ENCODE data around the gene IFIT5.
"Not testable (repeated sequence)": the region's sequence is repeated elsewhere in the genome, so short reads cannot be mapped to it uniquely, and the experiment has no call there.

The IFIT5 gene

DNA sequence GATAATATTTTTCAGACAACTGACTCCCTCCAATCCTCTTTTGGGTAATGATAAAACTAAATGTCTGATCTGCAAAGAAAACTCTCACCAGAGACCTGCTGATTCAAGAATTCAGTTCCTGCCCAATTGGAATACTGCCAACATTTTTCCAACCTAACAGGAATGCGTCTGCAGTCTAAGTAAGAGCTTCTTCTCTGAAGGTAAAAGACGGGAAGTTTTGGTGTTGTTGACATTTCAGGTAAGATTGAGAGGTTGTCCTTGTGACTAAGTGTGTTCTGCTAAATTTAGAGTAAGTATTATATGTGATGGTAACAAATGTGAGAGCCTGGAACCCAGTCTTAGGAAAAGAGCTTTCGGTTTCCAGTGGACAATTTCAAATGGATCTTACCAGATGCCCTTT, 17.6 kb downstream of the IFIT5 start:
- DNase-seq (ENCODE audit: low spot score), result no peak

DNA sequence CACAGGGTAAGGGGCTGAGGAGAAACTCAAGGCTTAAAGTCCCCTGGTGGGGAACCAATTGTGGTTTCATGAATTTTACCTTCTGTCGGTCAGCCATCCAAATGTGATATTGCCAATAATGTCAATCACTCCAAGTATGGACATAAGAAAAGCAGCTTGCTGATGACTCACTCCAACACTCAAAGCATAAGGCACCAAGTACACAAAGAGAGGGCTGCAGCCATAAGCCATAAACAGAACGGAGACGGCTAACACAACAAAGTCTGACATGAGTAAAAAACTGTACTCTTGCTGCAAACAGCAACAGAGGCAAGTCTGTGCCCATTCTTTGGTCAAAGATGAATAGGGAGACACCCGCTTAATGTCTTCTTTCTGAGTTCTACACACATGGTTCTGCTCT, 24.2 kb downstream of the IFIT5 start:
- DNase-seq (ENCODE audit: low spot score), result no peak

DNA sequence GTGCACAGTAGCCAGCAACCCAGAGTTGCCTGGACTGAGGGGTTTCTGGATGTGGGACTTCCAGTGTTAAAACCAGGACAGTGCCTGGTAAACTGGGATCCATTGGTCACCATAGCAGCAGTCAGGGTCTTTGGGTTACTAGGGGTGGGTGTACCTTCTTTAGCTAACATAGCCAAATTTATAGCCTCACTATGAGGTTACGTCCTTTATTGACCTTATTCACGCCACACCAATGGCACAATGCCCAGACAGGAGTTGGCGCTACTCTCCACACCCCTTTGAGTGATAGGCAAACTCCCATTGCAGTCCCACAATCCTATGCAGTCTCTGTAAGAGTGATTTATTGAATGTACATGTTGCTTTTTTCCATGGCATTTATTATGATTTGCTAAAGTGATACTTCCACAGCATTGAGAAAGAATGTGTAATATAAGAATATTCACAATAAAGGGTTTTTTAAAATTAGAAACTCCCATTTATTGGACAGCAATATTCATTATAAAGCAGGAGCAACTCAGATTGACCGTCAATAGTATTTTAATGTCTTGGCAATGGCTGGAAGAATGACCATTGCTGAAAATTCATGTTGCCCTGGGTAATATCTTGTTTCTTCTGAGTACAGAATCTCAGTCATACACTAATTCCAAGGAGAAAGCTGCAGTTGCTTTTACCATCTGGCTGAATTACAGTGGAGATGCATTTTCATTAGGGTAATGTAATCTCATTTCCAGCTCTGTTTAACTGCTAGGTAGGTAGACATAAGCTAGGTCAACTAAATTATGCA, 26.1 kb downstream of the IFIT5 start:
- DNase-seq (ENCODE audit: low spot score), result no peak

DNA sequence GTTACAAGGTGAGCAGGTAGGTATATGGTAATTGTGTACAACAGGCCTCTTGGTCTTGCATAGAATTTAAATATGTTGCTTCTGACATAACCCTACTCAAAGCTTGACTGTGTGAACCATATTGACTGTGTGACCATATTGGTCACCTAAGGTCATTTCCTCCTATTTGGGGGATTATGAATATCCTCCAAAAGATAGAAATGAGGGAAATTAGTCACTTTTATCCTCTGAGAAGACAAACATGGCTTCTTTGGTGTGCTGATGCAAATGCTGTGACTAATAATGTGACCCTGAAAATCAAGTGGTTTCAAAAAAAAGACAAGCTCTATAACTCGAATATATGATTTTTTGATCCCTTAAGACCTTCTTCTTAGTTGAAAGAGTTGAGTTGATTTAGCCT, 27.9 kb downstream of the IFIT5 start:
- DNase-seq (ENCODE audit: low spot score), result no peak

DNA sequence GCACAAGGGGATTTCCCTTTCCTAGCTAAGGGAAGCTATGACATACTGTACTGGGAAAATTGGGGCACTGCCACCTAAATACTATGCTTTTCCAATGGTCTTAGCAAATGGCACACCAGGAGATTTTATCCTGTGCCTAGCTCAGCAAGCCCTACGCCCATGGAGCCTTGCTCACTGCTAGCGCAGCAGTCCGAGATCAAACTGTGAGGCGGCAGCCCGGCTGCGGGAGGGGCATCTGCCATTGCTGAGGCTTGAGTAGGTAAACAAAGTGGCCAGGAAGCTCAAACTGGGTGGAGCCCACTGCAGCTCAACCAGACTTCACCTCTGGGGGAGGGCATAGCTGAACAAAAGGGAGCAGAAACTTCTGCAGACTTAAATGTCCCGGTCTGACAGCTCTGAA, 30.5 kb downstream of the IFIT5 start:
- not testable (repeated sequence) for DNase-seq (ENCODE audit: low spot score)

DNA sequence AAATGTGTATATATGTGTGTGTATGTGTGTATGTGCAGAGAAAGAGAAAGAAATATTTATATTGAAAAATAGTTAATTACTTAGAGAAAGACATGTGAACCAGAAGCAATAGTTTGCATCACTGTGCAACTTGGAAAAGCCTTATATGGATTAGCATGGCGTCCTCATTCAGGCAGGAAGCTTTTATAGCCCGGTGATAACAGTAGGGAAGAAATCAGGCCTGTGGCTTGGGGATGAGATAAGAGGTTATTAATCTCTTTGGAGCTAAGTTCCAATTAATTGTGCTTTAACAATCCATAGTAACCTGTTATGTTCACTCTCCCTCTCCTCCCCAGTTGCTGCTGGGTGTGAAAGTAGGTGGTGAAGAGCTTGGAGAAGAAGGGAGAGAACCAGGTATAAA, 36.5 kb downstream of the IFIT5 start:
- DNase-seq (ENCODE audit: low spot score), result no peak

DNA sequence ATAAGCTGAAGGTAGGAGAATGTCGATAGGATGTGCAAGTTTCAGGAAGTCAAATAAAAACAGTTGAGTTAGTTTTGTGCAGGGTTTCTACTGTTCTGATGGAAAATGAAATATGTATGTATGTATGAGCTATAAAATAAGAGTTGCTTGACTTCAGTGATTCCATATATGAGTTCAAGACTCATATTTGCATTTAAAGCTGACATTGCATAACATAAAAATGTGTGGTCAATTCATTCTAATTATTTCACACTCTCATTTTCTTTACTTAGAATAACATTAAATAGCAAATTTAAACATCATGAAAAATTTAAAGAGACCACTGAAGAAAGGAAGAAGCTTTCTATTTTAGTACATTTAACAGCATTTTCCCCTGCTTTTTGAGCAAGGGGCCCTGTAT, 37.8 kb downstream of the IFIT5 start:
- DNase-seq (ENCODE audit: low spot score), result no peak

DNA sequence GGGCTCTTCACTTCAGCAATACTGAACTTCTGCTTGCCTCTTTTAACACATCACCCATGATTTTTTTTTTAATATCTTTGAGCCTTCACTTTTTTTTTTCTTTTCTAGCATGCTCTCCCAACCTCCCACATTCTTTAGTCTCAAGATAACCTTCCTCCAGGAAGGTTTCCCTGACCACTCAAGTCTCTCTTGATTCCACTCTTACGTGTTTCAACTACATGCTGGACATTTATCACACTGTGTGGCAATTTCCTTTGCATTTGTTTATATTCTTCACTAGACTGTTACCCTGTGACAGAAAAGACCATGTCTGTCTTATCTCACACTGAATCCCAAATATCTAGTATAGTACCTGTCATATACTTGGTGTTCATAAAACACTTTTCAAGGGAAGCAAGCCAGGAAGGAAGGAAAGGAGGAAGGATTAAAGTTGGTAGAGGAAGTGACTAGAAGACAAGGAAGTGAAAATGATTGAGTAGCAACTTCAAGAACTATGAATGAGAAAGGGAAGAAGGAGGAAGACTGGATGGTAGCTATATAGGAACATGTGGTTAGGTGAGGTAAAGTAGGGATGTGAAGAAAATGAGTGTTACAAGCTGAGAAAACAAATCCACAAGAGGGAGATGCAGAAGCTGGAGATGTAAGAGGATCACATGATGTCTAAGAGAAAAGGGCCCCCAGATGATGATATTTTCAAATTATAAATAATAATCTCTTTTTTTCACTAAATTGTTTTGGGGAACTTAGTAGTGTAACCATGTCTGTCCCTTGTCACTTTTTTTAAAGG, 40.4 kb downstream of the IFIT5 start:
- DNase-seq (ENCODE audit: low spot score), result no peak

DNA sequence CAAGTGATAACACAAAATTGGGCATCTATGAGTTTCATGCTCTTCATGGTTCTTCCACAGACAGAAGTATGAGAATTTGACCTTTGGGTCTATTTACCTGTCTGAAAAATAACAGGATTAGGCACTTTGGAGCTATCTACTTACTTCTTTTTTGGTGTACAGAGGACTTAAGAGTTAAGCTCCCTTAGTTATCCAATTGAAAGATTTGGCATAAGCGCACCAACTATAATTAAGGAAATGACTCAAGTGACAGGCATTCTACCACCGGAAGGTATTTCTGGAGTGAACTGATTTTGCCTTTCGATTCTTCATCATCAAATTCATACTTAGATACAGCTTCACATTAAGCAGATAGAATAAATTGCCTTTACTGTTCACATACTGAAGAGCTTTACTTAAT, 43.9 kb downstream of the IFIT5 start:
- no peak for DNase-seq (ENCODE audit: low spot score)

DNA sequence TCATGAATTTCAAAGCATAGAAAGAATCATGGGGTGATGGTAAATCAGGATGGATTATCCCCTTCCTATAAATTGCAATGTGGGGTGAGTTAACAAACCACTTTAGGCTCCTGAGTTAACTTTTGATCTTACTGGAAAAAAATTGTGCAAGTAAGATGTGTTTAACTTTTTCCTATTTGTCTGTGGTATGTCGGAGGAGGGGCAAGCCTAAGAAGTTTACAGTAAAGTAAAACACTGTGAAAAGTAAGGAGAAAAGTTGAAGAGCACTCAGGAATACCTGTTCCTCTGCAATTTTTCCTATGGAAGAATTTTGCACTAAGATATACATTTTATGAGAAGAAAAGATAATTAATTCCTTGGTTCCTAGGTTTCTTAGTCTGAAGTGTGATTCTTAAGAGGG, 44.4 kb downstream of the IFIT5 start:
- DNase-seq (ENCODE audit: low spot score), result no peak

DNA sequence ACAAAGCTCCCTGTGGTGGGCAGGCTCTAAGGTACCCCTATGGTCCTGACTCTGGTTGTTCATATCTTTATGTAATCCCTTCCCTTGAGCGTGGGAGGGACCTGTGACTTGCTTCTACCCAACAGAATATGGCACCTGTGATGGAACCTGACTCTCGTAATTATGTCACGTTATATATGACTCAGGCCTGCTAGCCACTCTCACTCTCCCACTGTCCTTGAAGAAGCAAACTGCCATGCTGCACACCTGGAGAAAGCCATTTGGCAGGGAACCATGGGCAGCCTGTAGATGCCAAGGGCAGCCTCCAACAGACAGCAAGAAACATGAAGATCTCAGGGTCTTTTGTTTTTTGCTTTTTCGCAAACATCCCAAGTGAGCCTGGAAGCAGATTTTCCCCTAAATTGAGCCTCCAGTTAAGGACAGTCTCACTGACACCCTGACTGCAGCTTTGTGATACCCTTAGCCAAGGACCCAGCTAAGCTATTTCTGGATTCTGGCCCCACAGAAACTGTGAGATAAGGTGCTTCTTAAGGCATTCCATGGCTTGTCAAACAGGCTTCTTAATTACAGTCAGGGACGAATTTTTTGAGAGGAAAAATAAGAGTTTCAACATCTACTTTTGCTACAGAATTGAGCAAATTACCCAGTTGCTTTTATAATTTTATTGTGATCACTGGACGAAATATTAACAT, 49.6 kb downstream of the IFIT5 start:
- no peak for DNase-seq (ENCODE audit: low spot score)

DNA sequence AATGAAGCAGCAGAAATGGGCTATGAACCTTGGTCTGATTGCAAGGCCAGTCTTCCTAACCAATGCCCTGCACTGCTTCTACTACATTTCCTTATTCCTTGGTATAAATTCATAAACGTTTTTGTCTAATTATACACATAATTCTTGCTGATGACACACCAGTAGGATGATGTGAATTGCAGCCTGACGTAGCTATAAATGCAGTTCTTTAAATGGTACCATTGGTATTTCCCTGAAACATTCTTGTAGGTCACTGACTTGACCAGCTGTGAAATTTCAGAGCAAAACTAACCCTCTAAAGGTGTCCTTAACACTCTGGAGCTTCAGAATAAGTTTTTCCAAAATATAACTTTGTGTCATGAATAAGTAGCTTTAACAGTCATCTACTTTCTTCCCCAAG, 50.8 kb downstream of the IFIT5 start:
- no peak for DNase-seq (ENCODE audit: low spot score)

DNA sequence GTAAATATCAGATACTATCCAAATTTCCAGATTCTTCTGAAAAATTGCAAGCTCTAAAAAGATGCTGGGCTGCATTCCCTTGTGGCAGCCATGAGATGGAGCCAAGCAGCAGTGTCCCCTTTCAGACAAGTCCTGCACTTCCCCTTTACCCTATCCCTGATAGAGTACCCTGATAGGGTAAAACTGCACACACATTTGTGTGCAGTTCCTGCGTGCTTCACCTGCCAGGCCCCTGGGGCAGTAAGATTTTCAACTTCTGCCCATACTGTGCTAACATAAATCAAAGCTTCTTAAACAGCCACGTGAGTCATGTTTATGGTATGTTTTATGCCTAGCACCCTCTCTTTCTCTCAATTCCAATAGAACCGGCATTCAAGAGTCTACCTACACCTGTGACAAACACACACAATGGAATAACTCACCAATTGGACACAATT, 52.2 kb downstream of the IFIT5 start:
- DNase-seq (ENCODE audit: low spot score), result no peak

DNA sequence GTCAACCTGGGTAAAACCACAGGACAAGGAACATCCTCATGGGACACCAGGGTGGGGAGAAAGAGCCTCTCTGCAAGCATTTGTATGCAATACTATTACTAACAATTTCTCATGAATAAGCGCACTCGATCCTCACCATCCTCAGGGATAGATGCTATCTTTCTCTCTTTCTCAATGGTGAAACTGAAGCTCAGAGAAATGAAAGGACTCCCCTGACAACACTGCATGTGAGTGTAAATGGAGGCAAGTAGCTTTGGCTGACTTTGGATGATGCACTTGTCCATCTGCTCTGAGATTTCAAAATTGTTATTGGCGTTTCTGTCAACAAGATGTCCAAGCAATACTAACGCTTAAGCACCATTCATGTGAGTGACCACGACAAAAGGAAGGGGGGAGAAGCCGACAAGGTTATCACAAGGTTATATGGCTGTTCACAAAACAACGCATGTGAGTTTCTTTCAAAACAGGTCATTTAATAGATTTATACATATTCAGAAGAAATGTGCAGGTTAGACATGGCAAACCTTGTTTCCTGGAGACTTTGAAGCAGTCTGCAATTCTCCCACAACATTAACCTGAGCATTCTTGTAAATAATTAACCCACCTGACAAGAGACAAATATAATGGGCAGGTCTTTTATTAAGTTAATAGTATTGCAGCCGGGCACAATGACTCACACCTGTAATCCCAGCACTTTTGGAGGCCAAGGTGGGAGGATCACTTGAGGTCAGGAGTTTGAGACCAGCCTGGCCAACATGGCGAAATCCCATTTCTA, 54.0 kb downstream of the IFIT5 start:
- DNase-seq (ENCODE audit: low spot score), result no peak

DNA sequence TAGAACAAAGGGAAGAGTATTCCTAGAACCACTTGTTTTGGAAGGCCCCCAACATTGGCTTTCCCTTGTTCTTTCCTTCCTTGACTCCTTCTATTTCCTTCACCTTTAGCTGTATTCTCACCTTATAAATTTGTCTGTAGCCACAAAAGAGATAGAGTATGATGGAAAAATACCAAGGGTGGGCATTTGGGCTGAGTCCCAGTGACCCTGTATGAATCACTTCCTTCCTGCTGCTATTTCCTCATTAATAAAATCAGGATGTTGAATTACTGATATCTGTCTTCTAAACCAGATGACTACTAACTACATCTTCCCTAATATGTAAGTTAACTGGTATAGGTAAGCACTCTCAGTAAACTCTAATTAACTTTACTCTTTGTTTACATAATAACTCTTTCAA, 55.1 kb downstream of the IFIT5 start:
- DNase-seq (ENCODE audit: low spot score), result no peak
